KG1 (cell line): ENCODE measurements around the gene PKNOX2.

ENCODE experiments used
- DNase-seq: peaks from one replicate; lab custom pipeline; 2025; lab: John Stamatoyannopoulos, UW

The PKNOX2 gene

DNA sequence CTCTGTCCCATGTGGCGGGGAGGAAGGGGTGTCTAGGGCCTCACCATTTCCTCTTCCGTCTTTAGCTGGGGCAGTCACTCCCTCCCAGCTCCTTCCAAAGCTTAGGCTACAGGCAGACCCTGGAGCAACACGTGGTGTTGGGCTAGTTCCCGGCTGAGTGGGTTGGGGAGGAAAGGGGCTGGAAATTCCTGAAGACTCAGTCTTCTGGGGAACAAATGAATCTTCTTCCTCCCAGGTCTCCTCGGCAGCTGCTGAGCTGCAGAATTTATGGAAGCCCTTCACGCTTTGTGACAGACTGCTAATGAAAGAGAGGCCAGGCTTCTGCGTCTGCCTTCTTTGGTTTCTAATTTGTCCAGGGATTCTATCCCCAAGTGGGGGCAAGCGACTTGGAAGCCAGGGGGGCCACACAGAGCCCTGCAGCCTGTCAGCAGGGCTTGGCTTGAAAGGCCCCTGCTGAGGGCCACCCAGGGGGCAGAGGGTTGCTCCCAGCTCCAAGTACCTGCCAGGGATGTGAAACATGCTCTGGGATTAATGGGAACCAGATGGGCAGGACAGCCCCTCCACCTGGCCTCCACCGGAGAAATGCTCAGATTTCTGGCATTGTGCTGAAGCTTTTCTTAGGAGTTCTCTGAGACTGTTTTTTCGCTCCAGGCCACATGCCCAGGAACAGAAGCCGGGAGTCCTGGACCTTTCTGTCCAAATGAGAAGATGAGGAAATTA lies 123.1 kb downstream of the PKNOX2 start:
- DNase-seq: no peak

DNA sequence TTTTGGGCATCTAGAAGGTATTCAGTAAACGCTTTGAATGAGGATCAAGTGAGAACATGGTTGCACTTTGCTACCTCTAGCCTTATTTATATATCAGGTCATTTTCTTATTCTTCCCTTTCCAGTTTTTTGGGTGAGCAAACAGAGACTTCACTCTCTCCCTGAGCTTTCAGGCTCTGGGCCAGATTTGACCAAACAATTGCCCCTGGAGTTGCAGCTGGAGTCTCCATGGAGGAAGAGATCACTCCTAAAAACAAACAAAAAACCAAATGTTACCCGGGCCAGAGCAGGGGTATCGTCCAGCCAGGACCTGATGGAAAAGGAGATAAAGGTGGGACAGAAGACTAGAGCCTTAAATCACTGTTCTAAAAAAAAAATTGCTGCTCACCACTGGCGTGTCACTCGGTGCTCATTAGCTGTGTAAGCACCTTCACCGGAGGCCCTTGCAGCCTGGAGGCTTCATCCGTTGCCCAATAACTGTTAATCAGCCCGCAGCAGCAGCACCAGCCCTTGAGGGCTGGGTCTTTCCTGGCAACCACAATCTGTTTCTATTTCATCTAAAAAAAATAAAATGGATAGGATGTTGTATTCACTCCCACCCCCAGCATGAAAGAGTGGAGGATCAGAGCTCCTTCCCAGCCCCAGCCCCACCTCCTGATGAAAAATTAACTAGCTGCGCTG lies 125.0 kb downstream of the PKNOX2 start:
- no peak for DNase-seq

- DNase-seq: no peak
Measured at GRCh38 chr11:125290263-125290662, 125.7 kb downstream of the PKNOX2 start.

- no peak for DNase-seq
Measured at GRCh38 chr11:125292100-125292499, 127.5 kb downstream of the PKNOX2 start.

- DNase-seq: no peak
Measured at GRCh38 chr11:125293596-125293995, 129.0 kb downstream of the PKNOX2 start.

DNA sequence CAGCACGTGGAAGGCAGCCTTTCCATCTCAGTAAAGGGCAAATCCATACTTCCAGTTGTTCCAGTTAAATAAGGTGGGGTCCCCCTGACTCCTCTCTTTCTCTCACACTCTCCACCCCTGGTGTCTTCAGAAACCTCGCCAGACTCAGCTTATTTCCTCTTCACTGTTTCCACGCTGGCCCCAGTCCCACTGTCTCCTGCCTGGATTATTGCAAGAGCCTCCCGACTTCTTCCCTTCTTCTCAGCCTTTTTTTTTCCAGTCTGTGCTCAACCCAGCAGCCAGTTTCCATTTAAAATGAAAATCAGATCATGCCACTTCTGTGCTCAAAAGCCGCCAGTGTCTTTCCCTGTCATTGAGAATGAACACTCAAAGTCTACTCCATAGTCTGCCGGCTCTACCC lies 131.4 kb downstream of the PKNOX2 start:
- no peak for DNase-seq

DNA sequence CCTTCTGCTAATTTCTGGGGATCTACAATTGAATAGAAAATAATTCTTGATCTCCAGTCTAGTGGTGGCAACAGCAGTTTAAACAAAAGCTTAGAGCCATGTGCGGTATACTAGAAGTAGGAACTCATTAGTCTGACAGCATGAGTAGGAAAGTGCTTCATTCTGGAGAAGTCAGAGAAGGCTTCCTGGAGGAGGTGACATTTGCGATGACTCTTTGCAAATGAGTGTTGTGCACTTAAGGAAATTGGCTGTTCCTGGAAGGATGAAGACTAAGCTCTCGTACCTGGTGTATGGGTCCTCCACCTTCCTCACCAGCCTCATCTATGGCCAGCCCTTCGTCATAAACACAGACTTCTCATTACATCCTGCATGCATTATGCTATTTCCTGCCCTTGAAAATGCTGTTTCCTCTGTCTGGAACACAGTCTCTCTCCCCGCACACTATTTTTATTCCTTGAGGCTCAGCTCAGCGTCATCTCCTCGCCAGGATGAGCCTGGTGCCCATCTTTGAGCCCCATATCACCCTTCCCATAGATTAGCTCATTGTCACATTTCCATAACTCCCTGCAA lies 132.9 kb downstream of the PKNOX2 start:
- no peak for DNase-seq

GRCh38 chr11:125299061-125299615 lies 134.6 kb downstream of the PKNOX2 start:
- DNase-seq: no peak

DNA sequence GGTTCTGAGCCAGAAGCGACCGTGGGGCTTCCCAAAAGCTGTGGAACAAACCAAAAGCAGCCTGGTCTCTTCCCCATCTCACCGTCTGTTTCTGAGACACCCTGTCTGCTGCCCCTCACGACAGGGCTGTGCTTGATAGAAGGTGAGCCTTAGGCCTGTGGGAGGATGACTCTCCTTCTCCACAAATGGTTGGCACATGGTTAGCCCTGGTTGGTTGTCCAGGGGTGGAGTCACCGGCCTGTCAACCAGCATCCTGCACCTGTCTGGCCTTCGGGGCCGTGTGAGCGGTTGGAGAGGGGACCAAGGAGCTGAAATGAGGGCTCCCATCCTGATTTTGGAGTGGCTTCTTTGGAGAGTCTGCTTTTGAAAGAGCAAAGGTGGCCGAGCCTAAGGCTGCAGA lies 135.3 kb downstream of the PKNOX2 start:
- DNase-seq: no peak

DNA sequence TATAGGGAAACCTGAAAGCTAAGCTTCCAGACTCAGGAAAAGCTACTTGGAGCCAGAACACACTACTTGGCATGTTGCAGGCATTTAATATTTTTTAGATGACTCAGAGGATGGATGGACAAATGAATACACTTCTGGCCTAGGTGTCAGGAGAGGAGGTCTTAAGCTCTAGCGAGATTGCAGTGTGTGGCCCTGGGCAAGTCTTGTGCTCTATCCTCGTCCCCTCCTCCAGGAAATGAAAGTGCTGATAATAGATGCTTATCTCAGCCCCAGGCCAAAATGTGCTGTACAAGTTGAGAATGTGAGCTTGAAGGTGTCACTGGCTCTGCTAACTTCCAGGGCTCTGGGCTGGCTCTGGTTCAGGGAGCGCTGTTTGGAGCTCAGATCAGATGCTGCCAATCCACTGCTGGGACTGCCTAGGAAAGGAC lies 136.3 kb downstream of the PKNOX2 start:
- no peak for DNase-seq

DNA sequence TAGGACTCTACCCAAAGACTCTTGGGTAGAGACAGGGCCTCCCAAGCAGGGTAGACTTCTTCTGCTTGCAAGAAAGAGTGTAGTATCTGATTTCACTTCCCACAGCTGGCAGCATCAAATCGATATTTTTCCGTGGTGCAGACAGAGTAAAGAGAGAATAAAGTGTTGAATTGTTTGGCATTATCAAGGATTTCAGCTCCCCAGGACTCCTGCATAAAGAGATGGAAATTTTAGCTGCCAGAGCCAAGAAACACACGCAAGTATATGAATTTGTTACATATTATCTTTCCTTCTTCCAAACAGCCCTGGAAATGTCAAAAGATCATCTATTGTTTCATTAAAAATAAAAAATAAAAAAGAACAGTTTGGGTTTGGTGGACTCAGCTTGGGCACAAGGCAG lies 136.8 kb downstream of the PKNOX2 start:
- DNase-seq: no peak

- no peak for DNase-seq
Measured at GRCh38 chr11:125303186-125303585, 138.6 kb downstream of the PKNOX2 start.

GRCh38 chr11:125303694-125304093 lies 139.1 kb downstream of the PKNOX2 start:
- DNase-seq: no peak

DNA sequence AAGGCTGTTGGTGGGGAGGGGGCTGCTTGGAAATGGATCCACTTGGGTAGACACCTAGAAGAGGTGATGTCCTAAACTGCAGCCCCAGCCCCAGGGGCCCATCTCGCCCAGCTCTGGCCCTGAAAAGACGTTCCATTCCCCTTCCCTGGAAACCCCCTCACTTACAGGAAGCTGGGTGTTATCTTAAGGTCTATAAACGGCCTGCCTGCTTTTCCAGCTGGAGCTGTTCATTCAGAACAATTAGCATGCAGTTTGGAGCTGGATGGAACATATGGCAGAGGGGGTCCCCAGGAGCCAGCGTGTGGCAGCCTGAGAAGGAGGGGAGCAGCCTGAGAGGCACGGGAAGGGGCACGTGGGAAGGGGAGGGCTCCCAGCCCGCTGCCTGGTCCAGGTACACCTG lies 139.6 kb downstream of the PKNOX2 start:
- no peak for DNase-seq

GRCh38 chr11:125304876-125305275 lies 140.3 kb downstream of the PKNOX2 start:
- DNase-seq: no peak

DNA sequence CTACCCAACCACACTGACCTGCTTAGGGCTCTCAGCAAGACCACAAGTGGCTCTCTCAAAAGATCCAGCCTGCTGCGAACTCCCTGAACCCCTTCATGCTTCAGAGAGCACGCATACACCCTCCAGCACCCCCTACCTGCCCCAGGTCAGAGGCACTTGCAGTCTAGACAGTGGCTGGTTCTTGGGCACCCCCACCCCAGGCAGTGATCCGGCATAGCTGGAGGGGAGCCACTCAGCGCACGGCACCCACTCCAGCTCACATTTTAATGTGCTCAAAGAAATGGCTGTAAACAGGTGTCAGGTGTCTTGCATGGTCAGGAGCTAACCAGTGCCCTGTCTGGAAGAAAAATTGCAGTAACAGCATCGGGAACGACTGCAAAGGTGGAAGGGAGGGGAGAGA lies 140.8 kb downstream of the PKNOX2 start:
- DNase-seq: no peak

GRCh38 chr11:125306476-125306875 lies 141.9 kb downstream of the PKNOX2 start:
- DNase-seq: no peak

GRCh38 chr11:125308246-125308645 lies 143.7 kb downstream of the PKNOX2 start:
- DNase-seq: no peak

DNA sequence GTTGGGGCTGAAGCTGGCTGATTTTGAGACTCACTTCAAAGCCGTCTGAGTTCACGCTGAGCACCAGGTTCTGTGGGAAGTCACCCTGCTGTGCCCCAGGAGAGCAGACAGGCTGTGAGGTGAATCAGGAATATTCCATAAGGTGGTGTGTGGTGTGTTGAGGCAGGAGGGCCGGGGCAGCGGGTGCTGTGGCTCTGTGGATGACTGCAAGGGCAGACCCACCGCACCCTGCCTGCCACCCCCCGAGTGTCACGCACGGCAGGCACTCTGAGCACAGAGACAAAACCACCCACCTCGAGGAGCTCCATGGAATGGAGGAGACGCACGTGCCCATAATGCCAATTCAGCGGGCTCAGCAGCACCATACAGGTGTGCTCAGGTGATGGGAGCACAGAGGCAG lies 147.8 kb downstream of the PKNOX2 start:
- DNase-seq: no peak

GRCh38 chr11:125312812-125313211 lies 148.3 kb downstream of the PKNOX2 start:
- DNase-seq: no peak

GRCh38 chr11:125313271-125314219 lies 149.0 kb downstream of the PKNOX2 start:
- no peak for DNase-seq
